ENCODE data around the gene NAALADL2. TPM values are rescaled to one million over a fixed set of nuclear protein-coding genes. Genes with fewer than 3 reads are reported as not detected.
"Not testable (repeated sequence)": the region's sequence is repeated elsewhere in the genome, so short reads cannot be mapped to it uniquely, and the experiment has no call there.

The NAALADL2 gene
- total and polyA plus RNA-seq, 2 donors from 2014 or later: 2.0 to 20.2 TPM

DNA sequence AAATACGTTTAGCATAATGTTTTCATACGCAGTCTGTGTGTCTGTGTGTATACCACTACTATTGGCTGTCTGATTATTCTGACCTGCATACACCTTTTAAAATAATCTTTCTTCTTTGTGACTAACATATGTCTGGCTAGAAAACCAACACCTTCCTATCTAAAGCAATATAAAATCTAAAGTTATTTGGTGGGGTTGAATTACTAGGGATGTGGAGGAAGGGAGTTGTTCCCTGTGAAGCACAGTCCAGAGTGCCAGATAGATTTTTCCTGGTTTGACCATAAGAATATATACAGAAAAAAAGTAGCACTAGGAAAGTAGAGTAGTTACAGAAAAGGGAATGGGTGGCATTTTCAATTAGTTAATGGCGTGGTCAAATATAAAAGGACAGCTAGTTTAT, 918.8 kb downstream of the NAALADL2 start:
- FAIRE-seq (no peak), DNase-seq (no peak)
- no peak overlapping the region for H3K9ac ChIP-seq (ENCODE audit: low read length in 3 of 3)
- H3K36me3 ChIP-seq (ENCODE audit: control insufficient read depth in 2 of 3, insufficient read depth in 3 of 3, low read length in 3 of 3): no peaks in the 10 kb centered on the region
- no peaks in the 10 kb centered on the region for H3K4me1 ChIP-seq (ENCODE audit: control insufficient read depth in 2 of 3, insufficient read depth in 2 of 3, low read depth in 1 of 3, low read length in 3 of 3)
- no peak overlapping the region for H3K27ac ChIP-seq (ENCODE audit: low read depth in 2 of 2, low read length in 2 of 2)
- TF ChIP-seq, protein P1, sequence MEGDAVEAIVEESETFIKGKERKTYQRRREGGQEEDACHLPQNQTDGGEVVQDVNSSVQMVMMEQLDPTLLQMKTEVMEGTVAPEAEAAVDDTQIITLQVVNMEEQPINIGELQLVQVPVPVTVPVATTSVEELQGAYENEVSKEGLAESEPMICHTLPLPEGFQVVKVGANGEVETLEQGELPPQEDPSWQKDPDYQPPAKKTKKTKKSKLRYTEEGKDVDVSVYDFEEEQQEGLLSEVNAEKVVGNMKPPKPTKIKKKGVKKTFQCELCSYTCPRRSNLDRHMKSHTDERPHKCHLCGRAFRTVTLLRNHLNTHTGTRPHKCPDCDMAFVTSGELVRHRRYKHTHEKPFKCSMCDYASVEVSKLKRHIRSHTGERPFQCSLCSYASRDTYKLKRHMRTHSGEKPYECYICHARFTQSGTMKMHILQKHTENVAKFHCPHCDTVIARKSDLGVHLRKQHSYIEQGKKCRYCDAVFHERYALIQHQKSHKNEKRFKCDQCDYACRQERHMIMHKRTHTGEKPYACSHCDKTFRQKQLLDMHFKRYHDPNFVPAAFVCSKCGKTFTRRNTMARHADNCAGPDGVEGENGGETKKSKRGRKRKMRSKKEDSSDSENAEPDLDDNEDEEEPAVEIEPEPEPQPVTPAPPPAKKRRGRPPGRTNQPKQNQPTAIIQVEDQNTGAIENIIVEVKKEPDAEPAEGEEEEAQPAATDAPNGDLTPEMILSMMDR (IDR thresholded peaks at IDR 0.05; ENCODE audit: borderline replicate concordance, extremely low read depth, insufficient read depth): no peak
- H3K27me3 ChIP-seq (ENCODE audit: control insufficient read depth, insufficient read depth, low read length): no peaks in the 10 kb centered on the region
- no peaks in the 10 kb centered on the region for H3K9me3 ChIP-seq (ENCODE audit: control insufficient read depth in 2 of 3, insufficient read depth in 1 of 3, low read length in 3 of 3)
- intact Hi-C loops (cut with DNase I): no loop called here
- H3K4me3 ChIP-seq (ENCODE audit: low read length in 3 of 3): no peak overlapping the region

DNA sequence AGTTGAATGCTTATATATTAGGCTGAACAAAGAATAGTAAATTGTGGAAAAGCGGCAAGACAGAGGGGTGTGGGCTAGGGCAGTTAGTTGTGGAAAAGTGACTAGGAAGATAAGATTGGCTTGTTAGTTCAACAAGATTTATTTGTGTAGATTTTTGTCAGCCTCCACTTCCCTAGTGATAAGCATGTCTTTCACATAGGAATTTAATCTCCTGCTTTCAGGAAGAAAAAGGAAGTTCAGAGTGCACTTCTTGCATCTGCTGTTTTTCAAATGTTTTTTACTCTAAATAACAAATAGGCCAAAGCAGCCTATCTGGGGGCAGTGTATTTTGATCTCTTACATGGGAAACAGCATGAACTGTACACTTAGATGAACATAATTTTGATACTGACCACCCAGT, 919.9 kb downstream of the NAALADL2 start:
- Histone ChIP-seq H3K27ac (ENCODE audit: low read depth in 2 of 2, low read length in 2 of 2) (no peak overlapping the region), H3K4me3 (ENCODE audit: low read length in 3 of 3) (no peak overlapping the region), H3K9me3 (ENCODE audit: control insufficient read depth in 2 of 3, insufficient read depth in 1 of 3, low read length in 3 of 3) (no peaks in the 10 kb centered on the region), H3K36me3 (ENCODE audit: control insufficient read depth in 2 of 3, insufficient read depth in 3 of 3, low read length in 3 of 3) (no peaks in the 10 kb centered on the region), H3K4me1 (ENCODE audit: control insufficient read depth in 2 of 3, insufficient read depth in 2 of 3, low read depth in 1 of 3, low read length in 3 of 3) (no peaks in the 10 kb centered on the region), H3K27me3 (ENCODE audit: control insufficient read depth, insufficient read depth, low read length) (no peaks in the 10 kb centered on the region), H3K9ac (ENCODE audit: low read length in 3 of 3) (no peak overlapping the region)
- DNase-seq: peak in 2 of 5 donors; percentile 2 to 7
- intact Hi-C loops (cut with DNase I): no loop called here
- TF ChIP-seq, protein P1 (IDR thresholded peaks at IDR 0.05; ENCODE audit: borderline replicate concordance, extremely low read depth, insufficient read depth): no peak
- FAIRE-seq: no peak

DNA sequence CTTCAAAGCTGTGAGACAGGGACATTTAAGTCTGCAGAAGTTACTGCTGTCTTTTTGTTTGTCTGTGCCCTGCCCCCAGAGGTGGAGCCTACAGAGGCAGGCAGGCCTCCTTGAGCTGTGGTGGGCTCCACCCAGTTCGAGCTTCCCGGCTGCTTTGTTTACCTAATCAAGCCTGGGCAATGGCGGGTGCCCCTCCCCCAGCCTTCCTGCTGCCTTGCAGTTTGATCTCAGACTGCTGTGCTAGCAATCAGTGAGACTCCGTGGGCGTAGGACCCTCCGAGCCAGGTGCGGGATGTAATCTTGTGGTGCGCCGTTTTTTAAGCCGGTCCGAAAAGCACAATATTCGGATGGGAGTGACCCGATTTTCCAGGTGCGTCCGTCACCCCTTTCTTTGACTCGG, 928.0 kb downstream of the NAALADL2 start:
- DNase-seq; FAIRE-seq; H3K27ac ChIP-seq (ENCODE audit: low read depth in 2 of 2, low read length in 2 of 2); H3K4me3 ChIP-seq (ENCODE audit: low read length in 3 of 3); H3K9me3 ChIP-seq (ENCODE audit: control insufficient read depth in 2 of 3, insufficient read depth in 1 of 3, low read length in 3 of 3); H3K36me3 ChIP-seq (ENCODE audit: control insufficient read depth in 2 of 3, insufficient read depth in 3 of 3, low read length in 3 of 3); H3K27me3 ChIP-seq (ENCODE audit: control insufficient read depth, insufficient read depth, low read length); intact Hi-C loops (cut with DNase I); H3K4me1 ChIP-seq (ENCODE audit: control insufficient read depth in 2 of 3, insufficient read depth in 2 of 3, low read depth in 1 of 3, low read length in 3 of 3); H3K9ac ChIP-seq (ENCODE audit: low read length in 3 of 3): not testable (repeated sequence)

DNA sequence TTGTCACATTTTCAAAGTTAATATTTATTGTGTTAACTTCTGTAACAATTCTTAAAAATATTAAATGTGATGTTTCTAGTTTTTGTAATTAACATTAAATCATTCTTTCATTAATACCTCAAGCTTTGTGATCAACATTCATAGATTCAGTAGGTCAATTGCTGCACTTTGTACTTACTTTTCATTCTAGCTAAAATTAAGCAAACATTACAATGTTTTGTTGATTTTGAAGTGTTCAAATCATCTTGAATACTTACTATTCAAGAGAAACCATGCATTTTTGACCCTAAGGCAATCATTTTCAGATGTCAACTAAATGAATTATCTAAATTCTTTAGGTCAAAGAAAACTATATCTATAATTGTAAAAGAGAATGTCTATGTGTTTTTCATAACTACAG, 933.1 kb downstream of the NAALADL2 start:
- Histone ChIP-seq H3K4me1 (ENCODE audit: control insufficient read depth in 2 of 3, insufficient read depth in 2 of 3, low read depth in 1 of 3, low read length in 3 of 3) (no peaks in the 10 kb centered on the region), H3K9ac (ENCODE audit: low read length in 3 of 3) (no peak overlapping the region), H3K27ac (ENCODE audit: low read depth in 2 of 2, low read length in 2 of 2) (no peak overlapping the region), H3K27me3 (ENCODE audit: control insufficient read depth, insufficient read depth, low read length) (no peaks in the 10 kb centered on the region), H3K4me3 (ENCODE audit: low read length in 3 of 3) (no peak overlapping the region), H3K36me3 (ENCODE audit: control insufficient read depth in 2 of 3, insufficient read depth in 3 of 3, low read length in 3 of 3) (no peaks in the 10 kb centered on the region), H3K9me3 (ENCODE audit: control insufficient read depth in 2 of 3, insufficient read depth in 1 of 3, low read length in 3 of 3) (no peaks in the 10 kb centered on the region)
- DNase-seq (no peak), FAIRE-seq (no peak)
- TF ChIP-seq, protein P1 (IDR thresholded peaks at IDR 0.05; ENCODE audit: borderline replicate concordance, extremely low read depth, insufficient read depth): no peak
- intact Hi-C loops (cut with DNase I): no loop called here

Measured in kidney (tissue), 14 donors.